ENCODE measurements around the gene MAP7D3.
A peak's percentile ranks its signal among the peaks of the same experiment; 100 is the strongest.

Gene MAP7D3

GRCh38 chrX:136272325-136272724 is 21.1 kb upstream of the MAP7D3 start:
- TF ChIP-seq OSR1 (CRISPR knock-in tag; IDR thresholded peaks at IDR 0.05) (no peak), CSRNP3 (CRISPR knock-in tag; IDR thresholded peaks at IDR 0.05) (no peak), SNAI2 (CRISPR knock-in tag; IDR thresholded peaks at IDR 0.05) (no peak), ZFP3 (CRISPR knock-in tag; IDR thresholded peaks at IDR 0.05) (no peak), RARB (CRISPR knock-in tag; IDR thresholded peaks at IDR 0.05) (no peak), ARNTL (CRISPR knock-in tag; IDR thresholded peaks at IDR 0.05; ENCODE audit: borderline replicate concordance, low read depth) (no peak), ZNF70 (CRISPR knock-in tag; IDR thresholded peaks at IDR 0.05) (no peak), ZNF565 (CRISPR knock-in tag; conservative IDR thresholded peaks at IDR 0.05; ENCODE audit: low read depth) (no peak), PPARA (CRISPR knock-in tag; IDR thresholded peaks at IDR 0.05; ENCODE audit: borderline replicate concordance) (no peak), TCF4 (CRISPR knock-in tag; IDR thresholded peaks at IDR 0.05; ENCODE audit: borderline replicate concordance) (no peak), CSDC2 (CRISPR knock-in tag; IDR thresholded peaks at IDR 0.05) (no peak), ZC3H10 (CRISPR knock-in tag; IDR thresholded peaks at IDR 0.05) (no peak), ZFP30 (CRISPR knock-in tag; IDR thresholded peaks at IDR 0.05) (no peak), ISL1 (CRISPR knock-in tag; IDR thresholded peaks at IDR 0.05) (no peak), POU6F1 (CRISPR knock-in tag; IDR thresholded peaks at IDR 0.05; ENCODE audit: borderline replicate concordance, low read depth) (no peak), ZNF8 (CRISPR knock-in tag; IDR thresholded peaks at IDR 0.05) (no peak)
- TF ChIP-seq, protein P1, sequence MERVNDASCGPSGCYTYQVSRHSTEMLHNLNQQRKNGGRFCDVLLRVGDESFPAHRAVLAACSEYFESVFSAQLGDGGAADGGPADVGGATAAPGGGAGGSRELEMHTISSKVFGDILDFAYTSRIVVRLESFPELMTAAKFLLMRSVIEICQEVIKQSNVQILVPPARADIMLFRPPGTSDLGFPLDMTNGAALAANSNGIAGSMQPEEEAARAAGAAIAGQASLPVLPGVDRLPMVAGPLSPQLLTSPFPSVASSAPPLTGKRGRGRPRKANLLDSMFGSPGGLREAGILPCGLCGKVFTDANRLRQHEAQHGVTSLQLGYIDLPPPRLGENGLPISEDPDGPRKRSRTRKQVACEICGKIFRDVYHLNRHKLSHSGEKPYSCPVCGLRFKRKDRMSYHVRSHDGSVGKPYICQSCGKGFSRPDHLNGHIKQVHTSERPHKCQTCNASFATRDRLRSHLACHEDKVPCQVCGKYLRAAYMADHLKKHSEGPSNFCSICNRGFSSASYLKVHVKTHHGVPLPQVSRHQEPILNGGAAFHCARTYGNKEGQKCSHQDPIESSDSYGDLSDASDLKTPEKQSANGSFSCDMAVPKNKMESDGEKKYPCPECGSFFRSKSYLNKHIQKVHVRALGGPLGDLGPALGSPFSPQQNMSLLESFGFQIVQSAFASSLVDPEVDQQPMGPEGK (CRISPR knock-in tag; IDR thresholded peaks at IDR 0.05; ENCODE audit: borderline replicate concordance), result no peak
- TF ChIP-seq, protein P2, sequence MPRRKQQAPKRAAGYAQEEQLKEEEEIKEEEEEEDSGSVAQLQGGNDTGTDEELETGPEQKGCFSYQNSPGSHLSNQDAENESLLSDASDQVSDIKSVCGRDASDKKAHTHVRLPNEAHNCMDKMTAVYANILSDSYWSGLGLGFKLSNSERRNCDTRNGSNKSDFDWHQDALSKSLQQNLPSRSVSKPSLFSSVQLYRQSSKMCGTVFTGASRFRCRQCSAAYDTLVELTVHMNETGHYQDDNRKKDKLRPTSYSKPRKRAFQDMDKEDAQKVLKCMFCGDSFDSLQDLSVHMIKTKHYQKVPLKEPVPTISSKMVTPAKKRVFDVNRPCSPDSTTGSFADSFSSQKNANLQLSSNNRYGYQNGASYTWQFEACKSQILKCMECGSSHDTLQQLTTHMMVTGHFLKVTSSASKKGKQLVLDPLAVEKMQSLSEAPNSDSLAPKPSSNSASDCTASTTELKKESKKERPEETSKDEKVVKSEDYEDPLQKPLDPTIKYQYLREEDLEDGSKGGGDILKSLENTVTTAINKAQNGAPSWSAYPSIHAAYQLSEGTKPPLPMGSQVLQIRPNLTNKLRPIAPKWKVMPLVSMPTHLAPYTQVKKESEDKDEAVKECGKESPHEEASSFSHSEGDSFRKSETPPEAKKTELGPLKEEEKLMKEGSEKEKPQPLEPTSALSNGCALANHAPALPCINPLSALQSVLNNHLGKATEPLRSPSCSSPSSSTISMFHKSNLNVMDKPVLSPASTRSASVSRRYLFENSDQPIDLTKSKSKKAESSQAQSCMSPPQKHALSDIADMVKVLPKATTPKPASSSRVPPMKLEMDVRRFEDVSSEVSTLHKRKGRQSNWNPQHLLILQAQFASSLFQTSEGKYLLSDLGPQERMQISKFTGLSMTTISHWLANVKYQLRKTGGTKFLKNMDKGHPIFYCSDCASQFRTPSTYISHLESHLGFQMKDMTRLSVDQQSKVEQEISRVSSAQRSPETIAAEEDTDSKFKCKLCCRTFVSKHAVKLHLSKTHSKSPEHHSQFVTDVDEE (CRISPR knock-in tag; IDR thresholded peaks at IDR 0.05), result no peak
- TF ChIP-seq, protein P3, sequence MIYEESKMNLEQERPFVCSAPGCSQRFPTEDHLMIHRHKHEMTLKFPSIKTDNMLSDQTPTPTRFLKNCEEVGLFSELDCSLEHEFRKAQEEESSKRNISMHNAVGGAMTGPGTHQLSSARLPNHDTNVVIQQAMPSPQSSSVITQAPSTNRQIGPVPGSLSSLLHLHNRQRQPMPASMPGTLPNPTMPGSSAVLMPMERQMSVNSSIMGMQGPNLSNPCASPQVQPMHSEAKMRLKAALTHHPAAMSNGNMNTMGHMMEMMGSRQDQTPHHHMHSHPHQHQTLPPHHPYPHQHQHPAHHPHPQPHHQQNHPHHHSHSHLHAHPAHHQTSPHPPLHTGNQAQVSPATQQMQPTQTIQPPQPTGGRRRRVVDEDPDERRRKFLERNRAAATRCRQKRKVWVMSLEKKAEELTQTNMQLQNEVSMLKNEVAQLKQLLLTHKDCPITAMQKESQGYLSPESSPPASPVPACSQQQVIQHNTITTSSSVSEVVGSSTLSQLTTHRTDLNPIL (CRISPR knock-in tag; IDR thresholded peaks at IDR 0.05; ENCODE audit: low read depth), result no peak
- ATAC-seq, result peak; percentile 49; the same call in 2 of the 3 replicates

DNA sequence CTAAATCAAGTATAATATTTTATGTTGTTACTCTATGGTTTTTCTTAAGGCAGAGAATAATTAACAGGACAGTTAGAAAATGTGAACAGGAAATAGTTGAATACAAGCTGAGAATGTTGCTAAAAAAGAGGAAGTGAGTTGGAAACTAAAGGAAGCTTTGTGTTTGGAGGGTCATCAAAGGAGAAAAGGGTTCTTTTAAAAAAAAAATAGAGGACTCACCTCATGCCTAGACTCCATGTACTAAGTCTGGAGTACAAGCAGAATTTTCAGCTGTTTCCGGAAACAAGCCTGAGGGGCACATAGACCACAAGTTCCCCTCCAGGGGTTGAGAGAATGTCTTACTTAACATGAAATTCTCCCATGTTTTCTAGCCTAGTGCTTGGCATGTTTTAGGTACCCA is 20.1 kb upstream of the MAP7D3 start:
- no peak for ATAC-seq
- TF ChIP-seq, protein P1 (CRISPR knock-in tag; IDR thresholded peaks at IDR 0.05; ENCODE audit: borderline replicate concordance), result no peak
- no peak for TF ChIP-seq PPARA (CRISPR knock-in tag; IDR thresholded peaks at IDR 0.05; ENCODE audit: borderline replicate concordance)
- no peak for TF ChIP-seq CSDC2 (CRISPR knock-in tag; IDR thresholded peaks at IDR 0.05)
- TF ChIP-seq BACH2 (CRISPR knock-in tag; IDR thresholded peaks at IDR 0.05; ENCODE audit: borderline replicate concordance), result no peak
- TF ChIP-seq OSR1 (CRISPR knock-in tag; IDR thresholded peaks at IDR 0.05), result no peak
- TF ChIP-seq, protein P3 (CRISPR knock-in tag; IDR thresholded peaks at IDR 0.05; ENCODE audit: low read depth), result no peak
- TF ChIP-seq SNAI2 (CRISPR knock-in tag; IDR thresholded peaks at IDR 0.05), result no peak
- no peak for TF ChIP-seq ISL1 (CRISPR knock-in tag; IDR thresholded peaks at IDR 0.05)
- no peak for TF ChIP-seq ZFP30 (CRISPR knock-in tag; IDR thresholded peaks at IDR 0.05)
- no peak for TF ChIP-seq GLIS3 (CRISPR knock-in tag; IDR thresholded peaks at IDR 0.05)
- TF ChIP-seq ARNTL (CRISPR knock-in tag; IDR thresholded peaks at IDR 0.05; ENCODE audit: borderline replicate concordance, low read depth), result no peak
- no peak for TF ChIP-seq ZC3H10 (CRISPR knock-in tag; IDR thresholded peaks at IDR 0.05)
- no peak for TF ChIP-seq ZNF8 (CRISPR knock-in tag; IDR thresholded peaks at IDR 0.05)
- no peak for TF ChIP-seq RARB (CRISPR knock-in tag; IDR thresholded peaks at IDR 0.05)
- TF ChIP-seq ESRRG (CRISPR knock-in tag; IDR thresholded peaks at IDR 0.05), result no peak
- TF ChIP-seq ZFP3 (CRISPR knock-in tag; IDR thresholded peaks at IDR 0.05), result no peak
- no peak for TF ChIP-seq CSRNP3 (CRISPR knock-in tag; IDR thresholded peaks at IDR 0.05)
- no peak for TF ChIP-seq ZNF565 (CRISPR knock-in tag; conservative IDR thresholded peaks at IDR 0.05; ENCODE audit: low read depth)

Data from SK-N-SH treated with all-trans-retinoic acid at 6 μM for 48 hours (cell line).